Stimulated activated CD8-positive, alpha-beta memory T cell treated with anti-CD3 and anti-CD28 coated beads, Interleukin-15, amount 100 ng/mL, for 24 hours (primary cell): Measurements from ENCODE around the gene PDCD4.
"Not testable (repeated sequence)": the region's sequence is repeated elsewhere in the genome, so short reads cannot be mapped to it uniquely, and the experiment has no call there.

Source experiments
- DNase-seq: peaks from one replicate; pipeline ENCODE4 v3.0.0-alpha.2; 2020; ENCODE audit warnings: low read depth

PDCD4 gene

DNA sequence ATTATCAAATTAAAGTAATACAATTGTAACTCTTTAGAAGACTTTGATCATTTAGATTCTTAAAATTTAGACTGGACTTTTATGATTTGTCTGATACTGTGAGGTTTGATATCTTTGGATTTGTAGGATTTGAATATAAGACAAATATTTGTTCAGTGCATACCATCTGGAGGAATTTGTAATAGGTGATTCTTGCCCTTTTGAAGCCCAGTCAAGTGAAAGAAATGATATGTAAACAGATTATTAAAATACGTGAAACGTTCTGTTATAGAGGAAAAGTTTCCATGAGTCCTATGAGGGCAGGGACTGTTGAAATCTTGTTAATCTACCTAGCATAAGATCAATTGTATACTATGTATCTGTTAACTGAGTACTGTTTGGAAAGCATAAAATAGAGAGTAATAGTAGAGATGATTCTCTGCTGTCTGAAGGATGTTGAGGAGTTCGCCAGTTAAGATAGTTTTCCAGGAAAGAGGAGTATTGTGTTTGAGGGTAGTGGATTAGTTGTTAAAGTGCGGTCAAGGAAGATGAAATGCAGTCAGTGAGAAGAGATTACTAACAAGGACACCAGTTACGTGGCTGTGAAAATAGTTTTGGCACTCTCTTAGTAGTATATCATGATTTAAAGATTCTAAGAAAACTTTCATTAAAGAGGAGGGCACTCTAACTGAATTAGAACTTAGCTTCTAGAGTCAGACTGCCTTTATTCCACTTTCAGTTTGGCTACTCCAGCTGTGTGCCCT lies 14.4 kb downstream of the PDCD4 start:
- no peak for DNase-seq

DNA sequence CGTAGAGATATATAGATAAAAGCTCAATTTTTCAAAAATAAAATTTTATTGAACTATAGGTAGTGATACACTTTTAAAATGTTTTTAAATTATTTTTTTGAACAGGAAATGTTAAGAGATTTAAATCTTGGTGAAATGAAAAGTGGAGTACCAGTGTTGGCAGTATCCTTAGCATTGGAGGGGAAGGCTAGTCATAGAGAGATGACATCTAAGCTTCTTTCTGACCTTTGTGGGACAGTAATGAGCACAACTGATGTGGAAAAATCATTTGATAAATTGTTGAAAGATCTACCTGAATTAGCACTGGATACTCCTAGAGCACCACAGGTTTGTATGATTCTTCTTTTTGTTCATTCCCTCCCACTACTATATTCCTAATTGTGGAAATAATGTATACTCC lies 15.8 kb downstream of the PDCD4 start:
- no peak for DNase-seq

DNA sequence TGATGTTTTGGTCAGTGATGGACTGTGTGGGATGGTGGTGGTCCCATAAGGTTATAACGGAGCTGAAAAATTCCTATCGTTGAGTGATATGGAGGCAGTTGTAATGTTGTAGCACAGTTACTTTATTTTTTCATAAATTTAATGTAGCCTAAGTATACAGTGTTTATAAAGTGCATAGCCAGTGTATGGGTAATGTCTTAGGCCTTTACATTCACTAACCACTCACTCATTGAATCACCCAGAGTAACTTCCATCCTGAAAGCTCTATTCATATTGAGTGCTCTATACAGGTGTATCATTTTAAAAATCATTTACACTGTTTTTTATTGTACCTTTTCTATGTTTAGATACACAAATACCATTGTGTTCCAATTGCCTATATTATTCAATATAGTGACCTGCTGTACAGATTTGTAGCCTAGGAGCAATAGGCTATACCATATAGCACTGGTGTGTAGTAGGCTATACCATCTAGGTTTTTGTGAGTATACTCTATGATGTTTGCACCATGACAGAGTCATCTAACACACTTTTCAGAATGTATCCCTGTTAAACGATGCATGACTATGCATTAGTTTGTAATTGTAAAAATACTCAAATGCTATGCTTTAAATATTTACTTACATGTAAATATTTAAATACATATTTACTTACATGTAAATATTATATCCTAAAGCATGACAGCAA lies 21.0 kb downstream of the PDCD4 start:
- DNase-seq, result no peak

DNA sequence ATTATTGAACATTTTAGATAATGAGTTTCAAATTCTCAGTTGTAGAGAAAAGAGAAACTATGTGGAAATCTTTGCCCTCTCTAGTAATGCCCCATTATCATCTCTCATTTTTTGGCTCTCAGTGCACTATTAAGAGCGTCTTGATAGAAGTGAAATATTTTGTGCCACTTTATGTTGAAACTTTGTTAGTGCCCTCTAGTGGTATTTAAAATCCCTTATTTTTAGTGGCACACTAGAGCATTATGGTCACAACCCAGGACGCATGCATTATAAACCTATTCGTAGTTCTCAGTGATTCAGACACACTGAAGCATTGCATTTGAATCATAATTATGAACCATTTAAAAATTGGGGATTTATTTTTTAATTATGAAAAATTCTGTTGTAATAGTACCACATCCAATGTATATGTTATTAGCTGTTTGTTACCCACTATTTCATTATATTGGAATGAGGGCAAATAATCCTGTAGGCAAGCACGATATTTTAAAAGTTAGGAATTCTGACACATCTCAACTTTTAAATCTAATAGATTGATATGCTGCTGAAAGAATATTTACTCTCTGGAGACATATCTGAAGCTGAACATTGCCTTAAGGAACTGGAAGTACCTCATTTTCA lies 21.9 kb downstream of the PDCD4 start:
- DNase-seq, result no peak

DNA sequence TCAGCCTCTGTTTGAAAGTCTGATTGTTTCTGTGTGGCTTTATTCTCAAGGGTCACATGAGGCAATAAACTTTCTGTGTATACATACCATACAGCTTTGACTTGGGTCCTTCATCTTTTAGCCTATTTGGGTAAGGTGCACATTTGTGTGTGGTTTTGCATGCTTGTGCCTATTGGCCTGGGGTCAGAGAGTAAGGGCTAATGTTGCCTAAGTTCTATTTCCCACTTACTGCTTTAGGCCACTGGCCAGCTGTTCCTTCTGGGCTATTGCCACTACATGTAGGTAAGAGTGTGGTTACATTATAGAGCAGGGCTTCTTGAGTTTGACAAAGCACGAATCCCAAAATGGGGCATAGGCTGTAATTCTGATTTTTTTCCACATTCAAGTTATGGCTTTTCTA lies 25.5 kb downstream of the PDCD4 start:
- DNase-seq, result no peak

GRCh38 chr10:110898391-110898790 lies 26.7 kb downstream of the PDCD4 start:
- no peak for DNase-seq

GRCh38 chr10:110900983-110901382 lies 29.3 kb downstream of the PDCD4 start:
- no peak for DNase-seq

DNA sequence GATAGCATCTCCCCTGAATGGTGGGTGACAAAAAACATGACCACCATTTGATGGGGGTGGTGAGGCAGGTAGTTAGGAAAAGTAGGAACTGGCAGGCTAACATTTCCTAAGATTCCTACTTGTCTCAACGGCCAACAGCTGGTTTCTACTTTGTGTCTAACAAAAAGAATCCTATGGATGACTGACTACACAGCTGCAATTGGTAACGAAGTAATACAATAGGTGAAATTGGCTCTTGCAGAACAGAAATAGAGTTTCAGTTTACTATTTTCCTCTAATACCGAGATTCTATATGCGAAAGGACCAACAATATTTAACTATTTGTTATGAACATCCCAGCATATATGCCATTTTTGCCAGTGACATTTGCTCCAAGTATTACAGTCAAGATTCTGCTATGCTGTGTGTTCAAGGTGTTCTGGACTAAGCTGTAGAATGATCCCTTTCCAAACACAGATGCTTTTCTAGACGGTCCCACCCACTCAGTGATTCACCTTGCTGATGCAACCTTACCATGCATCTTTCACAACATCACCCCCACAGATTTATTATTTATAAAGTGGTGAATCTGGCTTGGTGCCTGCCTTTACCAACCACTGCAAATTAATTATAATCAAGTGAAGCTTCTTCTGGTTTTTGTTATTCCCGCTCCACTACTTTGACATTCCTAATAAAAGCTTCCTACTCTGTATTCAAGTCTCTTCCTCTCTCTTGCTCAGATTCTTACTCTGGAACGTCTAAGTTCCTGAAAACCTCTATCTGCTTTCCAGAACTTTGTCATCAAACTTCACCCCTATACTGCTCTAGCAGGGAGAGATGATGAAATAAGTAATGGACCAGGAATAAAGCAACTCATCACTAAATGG lies 30.5 kb downstream of the PDCD4 start:
- DNase-seq, result no peak

- no peak for DNase-seq
These were observed 31.9 kb downstream of the PDCD4 start for GRCh38 chr10:110903280-110904278.

- DNase-seq, result no peak
These were observed 38.4 kb downstream of the PDCD4 start for GRCh38 chr10:110910138-110910537.

DNA sequence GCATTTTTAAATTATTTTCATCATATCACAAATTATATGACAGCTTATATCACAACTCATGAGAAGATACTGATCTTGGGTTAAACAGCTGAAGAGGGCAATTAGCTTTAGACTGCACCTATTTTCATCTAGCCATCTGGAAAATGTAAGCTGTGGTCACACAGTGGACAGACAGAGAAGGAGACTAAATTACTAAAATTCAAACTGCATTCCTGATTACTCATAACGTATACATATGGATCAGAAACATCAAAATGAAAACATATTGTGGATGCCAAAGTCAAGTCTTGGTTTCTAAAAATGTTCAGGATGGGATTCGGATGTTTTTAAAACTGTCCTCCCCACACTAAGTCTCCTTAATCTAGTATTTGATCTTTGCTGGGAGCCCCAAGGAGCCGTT lies 40.6 kb downstream of the PDCD4 start:
- no peak for DNase-seq

- no peak for DNase-seq
These were observed 42.7 kb downstream of the PDCD4 start for GRCh38 chr10:110914431-110914830.

- no peak for DNase-seq
These were observed 43.3 kb downstream of the PDCD4 start for GRCh38 chr10:110915035-110915434.

- DNase-seq, result not testable (repeated sequence)
These were observed 43.9 kb downstream of the PDCD4 start for GRCh38 chr10:110915600-110915999.

GRCh38 chr10:110916554-110917346 lies 45.0 kb downstream of the PDCD4 start:
- no peak for DNase-seq

DNA sequence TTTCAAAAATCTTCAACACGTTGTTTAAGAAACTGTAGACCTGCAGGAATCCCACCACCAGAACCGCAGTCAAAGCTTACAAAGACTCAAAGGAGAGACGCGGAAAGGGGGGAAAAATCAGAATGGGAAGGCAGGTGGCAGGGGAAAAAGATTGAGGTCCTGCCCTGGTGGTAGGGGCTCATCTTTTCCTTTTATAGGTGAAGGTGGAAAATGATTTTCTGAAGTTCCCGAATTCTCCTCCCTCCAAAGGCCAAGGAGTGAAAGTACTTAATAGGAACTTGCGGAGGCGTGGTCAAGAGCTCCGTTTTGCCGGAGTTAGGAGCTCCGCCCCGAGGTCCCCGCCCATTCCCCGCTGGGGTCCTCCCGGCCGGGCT lies 46.5 kb downstream of the PDCD4 start:
- DNase-seq, result no peak

DNA sequence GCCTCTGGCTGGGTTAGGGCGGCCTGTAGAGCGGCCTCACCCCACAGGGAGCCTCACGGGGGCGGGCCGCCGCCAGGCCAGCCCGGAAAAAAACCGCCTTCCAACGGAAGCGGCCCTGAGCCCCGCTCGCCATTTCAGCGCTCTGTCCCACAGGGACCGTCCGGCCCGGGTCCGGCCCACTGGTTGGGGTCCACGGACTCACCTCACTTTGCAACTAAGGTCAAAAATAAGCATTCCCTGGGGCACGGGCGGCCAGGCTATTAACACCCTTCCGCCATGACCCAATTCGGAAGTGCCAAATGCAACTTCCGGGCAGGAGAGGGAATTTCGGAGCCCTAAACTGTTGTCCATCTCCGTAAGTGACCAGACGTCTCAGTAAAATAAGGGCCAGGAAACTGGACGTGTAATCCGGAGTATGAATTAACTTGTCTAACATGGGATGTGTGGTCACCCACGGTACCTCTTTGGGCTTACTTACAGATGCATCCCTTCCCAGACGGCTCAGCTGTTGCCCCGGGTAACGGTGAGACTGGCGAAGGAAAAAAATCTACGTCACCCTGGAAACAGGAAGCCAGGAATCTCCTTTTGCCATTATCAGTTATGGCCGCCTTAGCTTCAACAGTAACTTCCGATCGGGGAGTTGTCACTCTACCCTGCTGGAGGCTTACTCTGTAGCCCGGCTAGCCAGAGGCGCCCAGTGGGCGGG lies 47.1 kb downstream of the PDCD4 start, which contains the start of gene BBIP1:
TSS of gene BBIP1 (minus strand) at position 538 of the 706 bp plus-strand sequence. CDS start 1,023 bp downstream, outside the sequence.
- peak; percentile 54 for DNase-seq

DNA sequence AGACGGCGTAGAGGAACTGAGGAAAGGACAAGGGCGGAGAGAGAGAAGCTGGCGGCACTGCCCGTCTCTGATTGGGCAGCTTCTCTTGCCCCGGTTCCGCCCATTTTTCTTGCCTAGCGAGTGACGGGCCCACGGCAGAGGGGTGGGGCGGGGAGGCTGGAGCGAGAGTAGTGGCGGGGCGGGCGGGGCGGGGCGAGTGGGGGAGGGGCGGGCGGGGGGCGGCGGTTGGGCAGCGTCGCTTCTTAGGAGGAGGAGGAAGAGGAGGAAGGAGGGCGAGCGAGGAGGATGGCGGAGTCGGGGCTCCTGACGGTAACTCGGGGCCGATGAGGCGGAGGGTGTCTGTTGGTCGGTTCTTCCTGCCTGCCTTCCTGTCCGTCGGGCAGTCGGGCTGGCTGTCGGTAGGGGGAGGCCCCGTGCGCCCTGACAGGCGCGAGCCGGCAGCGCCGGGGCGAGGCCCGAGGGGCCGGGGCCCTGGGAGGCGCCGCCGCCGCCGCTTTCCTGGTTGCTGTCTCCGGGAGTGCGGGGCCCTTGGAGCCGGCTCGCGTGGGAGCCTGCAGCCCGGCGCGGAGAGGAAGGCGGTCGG lies 47.7 kb downstream of the PDCD4 start, which contains the start of gene SHOC2:
TSS of gene SHOC2 (plus strand) at position 256 of the 583 bp plus-strand sequence. CDS start 44,755 bp downstream, outside the sequence.
- peak; percentile 86 for DNase-seq
